Heart left ventricle (tissue), 16 donors: ENCODE measurements around the gene LSM4. TPM values are rescaled to one million over a fixed set of nuclear protein-coding genes. Genes with fewer than 3 reads are reported as not detected.

ENCODE experiments used
- ATAC-seq, 4 donors: fragments of 200-7000 bp; cut with Tn5 transposase; one replicate each; pipeline ENCODE4 v1.9.1; 2020 to 2022; ENCODE audit warnings: moderate library complexity in 4 of 4, mild to moderate bottlenecking in 3 of 4, moderate number of reproducible peaks in 1 of 4
- DNase-seq, 5 donors: peaks; one replicate each; pipeline ENCODE4 v3.0.0-alpha.2; 2020
- H3K27ac ChIP-seq, 12 donors: fragments of 200-600 bp; sonication (generic) in 4 of 12; one replicate each; pipeline versions ENCODE4 v1.5.0 to v1.8.0; 2016 to 2022; ENCODE audit warnings: mild to moderate bottlenecking in 2 of 12
- H3K27me3 ChIP-seq, 9 donors: fragments of 200-600 bp; sonication (generic) in 2 of 9; one replicate each; pipeline versions ENCODE4 v1.5.1 to v1.8.0; 2016 to 2022; ENCODE audit warnings: mild to moderate bottlenecking in 3 of 9
- H3K36me3 ChIP-seq, 9 donors: fragments of 200-600 bp; sonication (generic) in 2 of 9; one replicate each; pipeline versions ENCODE4 v1.5.0 to v1.8.0; 2018 to 2022; ENCODE audit warnings: mild to moderate bottlenecking in 2 of 9
- H3K4me1 ChIP-seq, 12 donors: fragments of 200-600 bp; sonication (generic) in 4 of 12; one replicate each; pipeline versions ENCODE4 v1.5.0 to v1.8.0; 2016 to 2022; ENCODE audit warnings: mild to moderate bottlenecking in 3 of 12
- H3K4me3 ChIP-seq, 12 donors: fragments of 200-600 bp; sonication (generic) in 4 of 12; one replicate each; pipeline versions ENCODE4 v1.5.0 to v1.8.0; 2017 to 2022; ENCODE audit warnings: mild to moderate bottlenecking in 9 of 12, moderate library complexity in 4 of 12
- H3K9me3 ChIP-seq, 12 donors: fragments of 200-600 bp; sonication (generic) in 4 of 12; one replicate each; pipeline versions ENCODE4 v1.5.0 to v1.8.0; 2016 to 2022; ENCODE audit warnings: mild to moderate bottlenecking in 1 of 12
- CTCF ChIP-seq, 12 donors: fragments of 200-600 bp; sonication (generic) in 4 of 12; IDR thresholded peaks; one replicate each; pipeline versions ENCODE4 v1.5.0 to v1.8.0; 2018 to 2022; ENCODE audit warnings: antibody characterized with exemption in 12 of 12, mild to moderate bottlenecking in 5 of 12
- POLR2A ChIP-seq, 2 donors: fragments of 450-650 bp; IDR thresholded peaks; one replicate each; pipeline ENCODE4 v1.6.1; 2017; ENCODE audit warnings: antibody characterized with exemption in 2 of 2, mild to moderate bottlenecking in 2 of 2, moderate library complexity in 2 of 2
- WGBS, 4 donors: extraction: QIAGEN DNeasy Blood & Tissue Kit in 2 of 4; methylation state at CpG; one replicate each; pipeline versions ENCODE4 v1.1.5 to v1.1.7; 2013 to 2018; 5-methylcytosine and 5-hydroxymethylcytosine counted together
- intact Hi-C, 10 donors: fragments of 100-400 bp; cut with DNase I; formaldehyde crosslinking; loops; one replicate each; pipeline versions ENCODE4 v1.11.1 to v1.14.2; 2022
- polyA plus RNA-seq, 2 donors: library from polyadenylated mRNA; stranded (reverse); fragments of 200-250 nt; gene quantifications; one replicate each; pipeline ENCODE4 v1.2.3, GENCODE V29; 2013
- total RNA-seq, 9 donors: library from RNA; depleted of rRNA in 2 of 9; stranded (reverse); fragments of >200 nt in 2 of 9; fragmentation: NEBNext Ultra II Directional in 3 of 9; extraction: Animal tissue kit (Norgen Biotek cat#: 25700) in 3 of 9; gene quantifications; one replicate each; pipeline versions ENCODE4 v1.1.0 to v1.2.4, GENCODE V29; 2016 to 2023
- donor health status: ischemic (EF 13 %, LVEDD 7.1; RV severe dilation, severe dysfunction).
- donor health status: healthy with polysubstance abuse.
- donor health status: DM: no; HTN: yes; CAD: no.
- donor health status: DM: no; HTN: no; CAD: no.
- donor health status: ischemic (EF 25% LVEDD 6.9; RV normal size, moderate dysfunction).
- donor health status: ischemic (EF 25% LVEDD 5.7; RV mildly dilated, moderate dysfunction).
- donor health status: healthy.
- donor health status: DM: yes; HTN: yes; CAD: no.
- donor health status: ischemic (EF 35%, LVEDD 5.7; RV mildly dilated, moderate dysfunction).
- donor health status: nonischemic (EF 11% LVEDD 7.7; RV severe dilation, severe dysfunction).
- donor health status: DM: yes; HTN: yes; CAD: no.
- donor health status: PGD.
- donor health status: ischemic (EF 29% LVEDD 5.4; RV normal size, mild dysfunction).
- donor health status: nonischemic (EF 23%, LVEDD 6.1; RV moderate dilation, normal function).

Gene LSM4
- total and polyA plus RNA-seq, 11 donors: 65.8 to 171 (median 104) TPM

DNA sequence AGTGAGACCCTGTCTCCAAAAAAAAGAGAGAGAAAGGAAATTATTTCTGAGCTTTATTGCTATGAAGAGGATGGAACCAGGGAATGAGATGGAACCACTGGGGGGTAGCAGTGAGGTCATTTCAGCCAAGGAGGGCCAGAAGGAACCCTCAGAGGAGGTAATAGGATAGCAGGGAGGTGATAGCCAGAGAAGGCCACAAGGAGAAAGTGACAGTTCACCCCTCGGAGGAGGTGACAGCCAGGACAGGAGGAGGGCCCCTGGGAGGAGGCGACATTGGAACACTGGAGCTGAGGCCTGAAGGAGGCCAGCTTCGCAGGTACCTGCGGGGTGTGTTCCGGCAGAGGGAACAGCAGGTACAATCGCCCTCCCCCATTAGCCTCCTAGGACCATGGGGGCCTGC lies 16.8 kb upstream of the LSM4 start:
- Histone ChIP-seq H3K4me3 (peak overlapping the region; percentile 69 to 99 (median 95)), H3K27me3 (no peaks in the 10 kb centered on the region), H3K4me1 (peaks cover 0 to 36% (median 12%) of the 10 kb centered on the region in 12 donors), H3K9me3 (no peaks in the 10 kb centered on the region), H3K27ac (peak overlapping the region in 9 of 12 donors; percentile 38 to 92 (median 88)), H3K36me3 (peaks cover 0 to 24% (median 12%) of the 10 kb centered on the region in 9 donors)
- intact Hi-C loops: no loop called here
- TF ChIP-seq POLR2A (IDR thresholded peaks at IDR 0.05): no peak
- peak in 3 of 12 donors; percentile 8 to 16 (median 14) for TF ChIP-seq CTCF (IDR thresholded peaks at IDR 0.05)
- 38 to 53% (median 47%) methylated on average over 6 of the region's 6 CpGs for WGBS, 4 donors
- ATAC-seq (peak in 1 of 4 donors; percentile 2), DNase-seq (no peak)

DNA sequence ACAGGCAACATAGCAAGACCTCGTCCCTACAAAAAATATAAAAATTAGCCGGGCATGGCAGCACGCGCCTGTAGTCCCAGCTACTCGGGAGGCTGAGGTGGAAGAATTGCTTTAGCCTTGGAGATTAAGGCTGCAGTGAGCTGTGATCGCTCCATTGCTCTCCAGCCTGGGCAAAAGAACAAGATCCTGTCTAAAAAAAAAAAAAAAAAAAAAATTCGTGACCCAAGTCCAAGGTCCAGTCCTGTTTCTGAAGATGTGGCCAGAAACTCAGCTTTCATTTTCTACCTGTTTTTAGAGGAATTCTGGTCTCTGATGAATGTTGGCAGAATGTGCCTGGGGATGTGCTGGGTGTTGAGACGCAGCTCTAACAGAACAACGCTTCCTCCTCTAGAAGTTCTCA lies 15.7 kb upstream of the LSM4 start:
- intact Hi-C loops: no loop called here
- H3K4me3 ChIP-seq: no peak overlapping the region
- no peak for ATAC-seq
- WGBS, 4 donors: 74 to 79% (median 75%) methylated on average over 9 of the region's 9 CpGs
- no peaks in the 10 kb centered on the region for H3K27me3 ChIP-seq
- peaks cover 0 to 36% (median 12%) of the 10 kb centered on the region in 12 donors for H3K4me1 ChIP-seq
- H3K36me3 ChIP-seq: peaks cover 0 to 15% (median 6%) of the 10 kb centered on the region in 9 donors
- no peak for DNase-seq
- TF ChIP-seq CTCF (IDR thresholded peaks at IDR 0.05): no peak
- no peak for TF ChIP-seq POLR2A (IDR thresholded peaks at IDR 0.05)
- H3K9me3 ChIP-seq: no peaks in the 10 kb centered on the region
- H3K27ac ChIP-seq: peak overlapping the region in 5 of 12 donors; percentile 54 to 78 (median 73)

GRCh38 chr19:18336121-18336520 lies 13.2 kb upstream of the LSM4 start:
- no peak for TF ChIP-seq CTCF (IDR thresholded peaks at IDR 0.05)
- no peak for TF ChIP-seq POLR2A (IDR thresholded peaks at IDR 0.05)
- H3K27ac ChIP-seq: no peak overlapping the region
- DNase-seq (no peak), ATAC-seq (no peak)
- H3K4me1 ChIP-seq: peaks cover 0 to 23% (median 6%) of the 10 kb centered on the region in 12 donors
- H3K4me3 ChIP-seq: no peak overlapping the region
- no peaks in the 10 kb centered on the region for H3K27me3 ChIP-seq
- 61 to 70% (median 64%) methylated on average over 7 of the region's 7 CpGs for WGBS, 4 donors
- intact Hi-C loops: no loop called here
- H3K36me3 ChIP-seq: no peaks in the 10 kb centered on the region
- H3K9me3 ChIP-seq: no peaks in the 10 kb centered on the region

DNA sequence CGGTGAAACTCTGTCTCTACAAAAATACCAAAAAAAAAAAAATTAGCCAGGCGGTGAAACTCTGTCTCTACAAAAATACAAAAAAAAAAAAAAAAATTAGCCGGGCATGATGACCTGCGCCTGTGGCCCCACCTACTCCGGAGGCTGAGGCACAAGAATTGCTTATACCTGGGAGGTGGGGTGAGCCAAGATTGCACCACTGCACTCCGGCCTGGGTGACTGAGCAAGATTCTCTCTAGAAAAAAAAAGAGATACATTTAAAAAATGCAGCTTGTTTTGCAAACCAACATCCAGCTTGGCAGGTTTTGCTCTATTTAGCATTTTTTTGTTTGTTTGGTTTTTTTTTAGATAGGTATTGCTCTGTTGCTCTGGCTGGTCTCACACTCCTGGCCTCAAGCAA lies 10.8 kb upstream of the LSM4 start:
- TF ChIP-seq CTCF (IDR thresholded peaks at IDR 0.05): no peak
- TF ChIP-seq POLR2A (IDR thresholded peaks at IDR 0.05): no peak

More for the DNA sequence above, 10.8 kb upstream of the LSM4 start:
- no peaks in the 10 kb centered on the region for H3K27me3 ChIP-seq
- no peak overlapping the region for H3K27ac ChIP-seq
- H3K4me3 ChIP-seq: no peak overlapping the region
- no peak for ATAC-seq
- WGBS, 4 donors: 88 to 94% (median 93%) methylated on average over 6 of the region's 6 CpGs
- intact Hi-C loops: no loop called here
- H3K4me1 ChIP-seq: peaks cover 0 to 17% (median 8%) of the 10 kb centered on the region in 12 donors
- H3K36me3 ChIP-seq: no peaks in the 10 kb centered on the region
- DNase-seq: no peak
- H3K9me3 ChIP-seq: no peaks in the 10 kb centered on the region
